ENCODE results near the gene CD2AP.
"Not testable (repeated sequence)": the region's sequence is repeated elsewhere in the genome, so short reads cannot be mapped to it uniquely, and the experiment has no call there.

CD2AP gene

DNA sequence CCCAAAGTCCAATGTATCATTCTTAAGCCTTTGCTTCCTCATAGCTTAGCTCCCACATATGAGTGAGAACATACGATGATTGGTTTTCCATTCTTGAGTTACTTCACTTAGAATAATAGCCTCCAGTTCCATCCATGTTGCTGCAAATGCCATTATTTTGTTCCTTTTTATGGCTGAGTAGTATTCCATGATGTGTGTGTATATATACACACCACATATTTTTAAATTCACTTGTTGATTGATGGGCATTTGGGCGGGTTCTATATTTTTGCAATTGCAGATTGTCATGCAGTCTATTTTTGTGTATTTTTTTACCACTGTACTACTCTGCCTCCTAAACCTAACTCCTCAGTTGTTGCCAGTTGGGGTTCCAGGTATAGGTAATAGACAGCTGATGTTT lies 74.7 kb downstream of the CD2AP start:
- no peak overlapping the region for H3K27ac ChIP-seq
- intact Hi-C loops (cut with DNase I; ENCODE audit: low total_unique reads), result no loop called here

GRCh38 chr6:47553243-47553642 lies 75.7 kb downstream of the CD2AP start:
- intact Hi-C loops (cut with DNase I; ENCODE audit: low total_unique reads); H3K36me3 ChIP-seq; H3K4me1 ChIP-seq; H3K9me3 ChIP-seq; H3K4me3 ChIP-seq; DNase-seq; H3K27me3 ChIP-seq; H3K27ac ChIP-seq: not testable (repeated sequence)

More for the DNA sequence above, 74.7 kb downstream of the CD2AP start:
- no peaks in the 10 kb centered on the region for H3K27me3 ChIP-seq
- H3K4me3 ChIP-seq, result no peak overlapping the region
- no peak for DNase-seq
- TF ChIP-seq, protein P1, sequence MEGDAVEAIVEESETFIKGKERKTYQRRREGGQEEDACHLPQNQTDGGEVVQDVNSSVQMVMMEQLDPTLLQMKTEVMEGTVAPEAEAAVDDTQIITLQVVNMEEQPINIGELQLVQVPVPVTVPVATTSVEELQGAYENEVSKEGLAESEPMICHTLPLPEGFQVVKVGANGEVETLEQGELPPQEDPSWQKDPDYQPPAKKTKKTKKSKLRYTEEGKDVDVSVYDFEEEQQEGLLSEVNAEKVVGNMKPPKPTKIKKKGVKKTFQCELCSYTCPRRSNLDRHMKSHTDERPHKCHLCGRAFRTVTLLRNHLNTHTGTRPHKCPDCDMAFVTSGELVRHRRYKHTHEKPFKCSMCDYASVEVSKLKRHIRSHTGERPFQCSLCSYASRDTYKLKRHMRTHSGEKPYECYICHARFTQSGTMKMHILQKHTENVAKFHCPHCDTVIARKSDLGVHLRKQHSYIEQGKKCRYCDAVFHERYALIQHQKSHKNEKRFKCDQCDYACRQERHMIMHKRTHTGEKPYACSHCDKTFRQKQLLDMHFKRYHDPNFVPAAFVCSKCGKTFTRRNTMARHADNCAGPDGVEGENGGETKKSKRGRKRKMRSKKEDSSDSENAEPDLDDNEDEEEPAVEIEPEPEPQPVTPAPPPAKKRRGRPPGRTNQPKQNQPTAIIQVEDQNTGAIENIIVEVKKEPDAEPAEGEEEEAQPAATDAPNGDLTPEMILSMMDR (IDR thresholded peaks at IDR 0.05), result no peak
- no peaks in the 10 kb centered on the region for H3K4me1 ChIP-seq
- peaks cover 0 to 4% (median 0%) of the 10 kb centered on the region in 3 donors for H3K36me3 ChIP-seq
- no peaks in the 10 kb centered on the region for H3K9me3 ChIP-seq

- H3K27me3 ChIP-seq; H3K4me3 ChIP-seq; H3K4me1 ChIP-seq; intact Hi-C loops (cut with DNase I; ENCODE audit: low total_unique reads); H3K36me3 ChIP-seq; H3K9me3 ChIP-seq; DNase-seq; H3K27ac ChIP-seq: not testable (repeated sequence)
Measured at GRCh38 chr6:47556459-47556858, 78.9 kb downstream of the CD2AP start.

- TF ChIP-seq, protein P1 (IDR thresholded peaks at IDR 0.05), result no peak
Measured at GRCh38 chr6:47563162-47563561, 85.6 kb downstream of the CD2AP start.

GRCh38 chr6:47566602-47567001 lies 89.0 kb downstream of the CD2AP start:
- DNase-seq; H3K27me3 ChIP-seq; H3K27ac ChIP-seq; H3K9me3 ChIP-seq; intact Hi-C loops (cut with DNase I; ENCODE audit: low total_unique reads); H3K36me3 ChIP-seq; H3K4me3 ChIP-seq; H3K4me1 ChIP-seq: not testable (repeated sequence)

More at GRCh38 chr6:47563162-47563561, 85.6 kb downstream of the CD2AP start:
- H3K4me1 ChIP-seq, result no peaks in the 10 kb centered on the region
- DNase-seq, result no peak
- H3K4me3 ChIP-seq, result no peak overlapping the region
- no peaks in the 10 kb centered on the region for H3K9me3 ChIP-seq
- intact Hi-C loops (cut with DNase I; ENCODE audit: low total_unique reads), result no loop called here
- no peak overlapping the region for H3K27ac ChIP-seq
- H3K36me3 ChIP-seq, result no peaks in the 10 kb centered on the region
- H3K27me3 ChIP-seq, result no peaks in the 10 kb centered on the region

GRCh38 chr6:47567586-47567985 lies 90.0 kb downstream of the CD2AP start:
- Histone ChIP-seq H3K27ac (no peak overlapping the region), H3K4me1 (peaks cover 0 to 5% (median 0%) of the 10 kb centered on the region in 4 donors), H3K36me3 (no peaks in the 10 kb centered on the region), H3K4me3 (no peak overlapping the region), H3K9me3 (no peaks in the 10 kb centered on the region), H3K27me3 (no peaks in the 10 kb centered on the region)
- DNase-seq, result no peak
- intact Hi-C loops (cut with DNase I; ENCODE audit: low total_unique reads), result no loop called here
- TF ChIP-seq, protein P1 (IDR thresholded peaks at IDR 0.05), result no peak

GRCh38 chr6:47571488-47571887 lies 93.9 kb downstream of the CD2AP start:
- intact Hi-C loops (cut with DNase I; ENCODE audit: low total_unique reads), result no loop called here
- Histone ChIP-seq H3K4me3 (no peak overlapping the region), H3K27ac (no peak overlapping the region), H3K27me3 (no peaks in the 10 kb centered on the region), H3K4me1 (peaks cover 0 to 5% (median 0%) of the 10 kb centered on the region in 4 donors), H3K9me3 (no peaks in the 10 kb centered on the region), H3K36me3 (peaks cover 0 to 4% (median 0%) of the 10 kb centered on the region in 3 donors)
- DNase-seq, result no peak
- TF ChIP-seq, protein P1 (IDR thresholded peaks at IDR 0.05), result no peak

Data from tibial artery (tissue), 4 donors.